Upper lobe of left lung (tissue), 6 donors: ENCODE results near the gene WNT3. TPM values are rescaled to one million over a fixed set of nuclear protein-coding genes. Genes with fewer than 3 reads are reported as not detected.
A peak's percentile ranks its signal among the peaks of the same experiment; 100 is the strongest.
"Not testable (repeated sequence)": the region's sequence is repeated elsewhere in the genome, so short reads cannot be mapped to it uniquely, and the experiment has no call there.

ENCODE experiments used
- ATAC-seq, 2 donors: fragments of 200-7000 bp; cut with Tn5 transposase; one replicate each; pipeline ENCODE4 v1.9.1; 2022; ENCODE audit warnings: mild to moderate bottlenecking in 2 of 2, moderate library complexity in 2 of 2; ENCODE audit not compliant: low FRiP score in 2 of 2
- DNase-seq, 2 donors: peaks; one replicate each; pipeline ENCODE4 v3.0.0-alpha.2; 2019 to 2020
- H3K27ac ChIP-seq, 4 donors: fragments of 200-600 bp; sonication (generic); one replicate each; pipeline ENCODE4 v1.5.1; 2016 to 2019
- H3K27me3 ChIP-seq, 4 donors: fragments of 200-600 bp; sonication (generic); one replicate each; pipeline ENCODE4 v1.5.1; 2017 to 2019
- H3K36me3 ChIP-seq, 4 donors: fragments of 200-600 bp; sonication (generic); one replicate each; pipeline ENCODE4 v1.5.1; 2016 to 2019
- H3K4me1 ChIP-seq, 4 donors: fragments of 200-600 bp; sonication (generic); one replicate each; pipeline ENCODE4 v1.5.1; 2018 to 2019
- H3K4me3 ChIP-seq, 4 donors: fragments of 200-600 bp; sonication (generic); one replicate each; pipeline ENCODE4 v1.5.1; 2017 to 2019; ENCODE audit warnings: mild to moderate bottlenecking in 2 of 4, moderate library complexity in 1 of 4
- H3K9me3 ChIP-seq, 4 donors: fragments of 200-600 bp; sonication (generic); one replicate each; pipeline ENCODE4 v1.5.1; 2018 to 2019
- EP300 ChIP-seq, 4 donors: sonication (generic); formaldehyde crosslinking; IDR thresholded peaks; one replicate each; pipeline ENCODE4 v1.5.1; 2017; ENCODE audit warnings: antibody characterized with exemption in 4 of 4, control low read depth in 2 of 4
- POLR2A ChIP-seq, 4 donors: fragments of 450-650 bp; IDR thresholded peaks; one replicate each; pipeline ENCODE4 v1.5.1; 2016 to 2017; ENCODE audit warnings: antibody characterized with exemption in 4 of 4, mild to moderate bottlenecking in 2 of 4
- POLR2AphosphoS5 ChIP-seq, 2 donors: sonication (generic); formaldehyde crosslinking; IDR thresholded peaks; one replicate each; pipeline ENCODE4 v1.5.1; 2017; ENCODE audit warnings: antibody characterized with exemption in 2 of 2
- WGBS, 2 donors: methylation state at CpG; one replicate each; pipeline ENCODE4 v1.1.5; 2017 to 2018; 5-methylcytosine and 5-hydroxymethylcytosine counted together
- total RNA-seq, 6 donors: library from RNA; depleted of rRNA in 4 of 6; stranded (reverse); fragments of >200 nt in 4 of 6; gene quantifications; one replicate each; pipeline versions ENCODE4 v1.1.0 to v1.2.1, GENCODE V29; 2016 to 2021
- TF ChIP-seq, protein P1 (sequence below), 6 experiments: fragments of 450-650 bp in 4 of 6; fragments of 200-600 bp in 2 of 6; sonication (generic) in 2 of 6; IDR thresholded peaks; one replicate each; pipeline ENCODE4 v1.5.1; 2016 to 2019; ENCODE audit warnings: antibody characterized with exemption in 6 of 6
- donor health status: DM: no; HTN: no; CAD: no; lungs with moderate emphysema.
- donor health status: DM: no; HTN: yes; CAD: no; lungs with severe emphysema.

The WNT3 gene
- total RNA-seq, 6 donors from 2014 or later = 1.1 to 4.6 (median 1.9) TPM

- Histone ChIP-seq H3K36me3 (no peaks in the 10 kb centered on the region), H3K4me3 (no peak overlapping the region), H3K27ac (no peak overlapping the region), H3K4me1 (peaks cover 12 to 16% (median 13%) of the 10 kb centered on the region in 4 donors), H3K27me3 (peaks cover 0 to 18% (median 13%) of the 10 kb centered on the region in 4 donors), H3K9me3 (no peaks in the 10 kb centered on the region)
- DNase-seq (no peak), ATAC-seq (no peak)
- TF ChIP-seq POLR2A (IDR thresholded peaks at IDR 0.05) = no peak
- TF ChIP-seq, protein P1, sequence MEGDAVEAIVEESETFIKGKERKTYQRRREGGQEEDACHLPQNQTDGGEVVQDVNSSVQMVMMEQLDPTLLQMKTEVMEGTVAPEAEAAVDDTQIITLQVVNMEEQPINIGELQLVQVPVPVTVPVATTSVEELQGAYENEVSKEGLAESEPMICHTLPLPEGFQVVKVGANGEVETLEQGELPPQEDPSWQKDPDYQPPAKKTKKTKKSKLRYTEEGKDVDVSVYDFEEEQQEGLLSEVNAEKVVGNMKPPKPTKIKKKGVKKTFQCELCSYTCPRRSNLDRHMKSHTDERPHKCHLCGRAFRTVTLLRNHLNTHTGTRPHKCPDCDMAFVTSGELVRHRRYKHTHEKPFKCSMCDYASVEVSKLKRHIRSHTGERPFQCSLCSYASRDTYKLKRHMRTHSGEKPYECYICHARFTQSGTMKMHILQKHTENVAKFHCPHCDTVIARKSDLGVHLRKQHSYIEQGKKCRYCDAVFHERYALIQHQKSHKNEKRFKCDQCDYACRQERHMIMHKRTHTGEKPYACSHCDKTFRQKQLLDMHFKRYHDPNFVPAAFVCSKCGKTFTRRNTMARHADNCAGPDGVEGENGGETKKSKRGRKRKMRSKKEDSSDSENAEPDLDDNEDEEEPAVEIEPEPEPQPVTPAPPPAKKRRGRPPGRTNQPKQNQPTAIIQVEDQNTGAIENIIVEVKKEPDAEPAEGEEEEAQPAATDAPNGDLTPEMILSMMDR (IDR thresholded peaks at IDR 0.05) = no peak
- no peak for TF ChIP-seq EP300 (IDR thresholded peaks at IDR 0.05)
- no peak for TF ChIP-seq POLR2AphosphoS5 (IDR thresholded peaks at IDR 0.05)
- 86 to 92% methylated on average over 2 to 6 of the region's 6 CpGs for WGBS, 2 donors
These were observed 30.0 kb upstream of the WNT3 start for GRCh38 chr17:46848534-46848933.

DNA sequence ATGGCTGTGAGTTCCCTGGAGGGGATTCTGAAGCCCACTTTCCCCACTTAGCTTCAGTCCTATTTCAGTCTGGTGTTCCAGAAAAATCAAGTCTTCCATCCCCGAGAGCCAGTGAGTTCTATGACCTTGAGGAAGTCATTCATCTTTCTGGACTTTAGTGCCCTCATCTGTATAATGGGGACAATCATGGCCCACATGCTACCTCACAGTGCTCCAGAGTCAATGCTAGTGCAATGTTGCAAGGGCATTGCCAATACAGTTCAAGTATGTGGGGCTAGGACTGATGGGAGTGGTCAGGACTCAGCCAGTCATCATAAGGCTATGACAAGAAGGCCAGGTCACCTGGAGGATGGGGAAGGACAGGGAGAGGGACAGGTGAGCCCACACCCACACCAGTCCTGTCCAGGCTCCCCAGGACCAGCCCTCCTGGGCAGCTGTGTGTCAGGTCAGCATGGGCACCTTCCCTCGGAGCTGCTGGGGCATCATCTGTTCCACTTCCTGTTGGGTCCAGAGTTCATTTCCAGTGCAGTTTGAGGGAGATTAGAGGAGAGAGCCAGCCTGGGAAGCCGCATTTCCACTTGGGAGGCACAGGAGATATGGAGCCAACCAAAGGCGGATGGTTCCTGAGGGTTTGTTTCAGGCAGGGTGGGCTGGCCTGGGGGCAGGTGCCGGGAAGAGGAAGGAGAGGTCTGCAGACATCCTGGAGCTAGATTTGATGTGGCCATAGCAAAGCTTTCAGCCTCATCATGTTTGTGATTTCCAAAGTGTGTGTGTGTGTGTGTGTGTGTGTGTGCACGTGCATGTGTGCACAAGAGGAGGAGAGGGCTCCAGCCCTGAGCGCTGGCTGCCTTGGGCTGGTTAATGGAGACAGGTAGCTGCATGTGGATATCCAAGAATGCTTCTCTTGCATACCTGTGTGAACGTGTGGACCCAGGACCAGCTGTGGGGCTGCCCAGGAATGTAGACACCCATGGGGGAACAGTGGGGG is 29.0 kb upstream of the WNT3 start:
- H3K4me1 ChIP-seq = peaks cover 12 to 16% (median 13%) of the 10 kb centered on the region in 4 donors
- DNase-seq = no peak
- 54 to 63% methylated on average over 7 to 8 of the region's 8 CpGs for WGBS, 2 donors
- H3K27me3 ChIP-seq = peaks cover 0 to 18% (median 13%) of the 10 kb centered on the region in 4 donors
- no peak for ATAC-seq
- TF ChIP-seq POLR2AphosphoS5 (IDR thresholded peaks at IDR 0.05) = no peak
- TF ChIP-seq, protein P1 (IDR thresholded peaks at IDR 0.05) = no peak
- TF ChIP-seq POLR2A (IDR thresholded peaks at IDR 0.05) = no peak
- TF ChIP-seq EP300 (IDR thresholded peaks at IDR 0.05) = no peak
- no peak overlapping the region for H3K4me3 ChIP-seq
- H3K9me3 ChIP-seq = peaks cover 4 to 8% (median 6%) of the 10 kb centered on the region in 4 donors
- no peak overlapping the region for H3K27ac ChIP-seq
- no peaks in the 10 kb centered on the region for H3K36me3 ChIP-seq

DNA sequence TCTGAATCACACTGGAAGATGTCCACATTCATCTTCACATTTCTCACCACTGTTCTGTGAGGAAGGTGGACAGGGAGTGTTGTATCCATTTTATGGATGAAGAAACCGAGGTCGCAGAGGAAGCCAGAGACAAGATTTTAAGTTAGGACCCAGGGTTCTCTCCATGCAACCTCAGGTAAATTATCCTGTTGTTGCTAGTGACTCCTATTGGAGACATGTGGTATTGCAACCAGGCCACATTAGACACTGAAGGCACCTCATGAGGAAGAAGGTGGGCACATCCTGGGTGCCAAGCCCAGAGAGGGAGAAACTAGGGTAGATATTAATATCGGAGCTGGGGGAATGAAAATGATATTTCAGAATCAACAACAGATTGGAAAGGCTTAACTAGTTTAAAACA is 24.3 kb upstream of the WNT3 start:
- Histone ChIP-seq H3K36me3 (no peaks in the 10 kb centered on the region), H3K27me3 (peaks cover 0 to 11% (median 5%) of the 10 kb centered on the region in 4 donors), H3K9me3 (peaks cover 4 to 8% (median 6%) of the 10 kb centered on the region in 4 donors), H3K27ac (no peak overlapping the region), H3K4me1 (peaks cover 3 to 7% (median 5%) of the 10 kb centered on the region in 4 donors), H3K4me3 (no peak overlapping the region)
- DNase-seq (no peak), ATAC-seq (no peak)
- TF ChIP-seq POLR2A (IDR thresholded peaks at IDR 0.05) = no peak
- TF ChIP-seq, protein P1 (IDR thresholded peaks at IDR 0.05) = peak in 3 of 6 experiments; percentile 9 to 32 (median 29)
- 92 to 96% methylated on average over 3 of the region's 3 CpGs for WGBS, 2 donors

DNA sequence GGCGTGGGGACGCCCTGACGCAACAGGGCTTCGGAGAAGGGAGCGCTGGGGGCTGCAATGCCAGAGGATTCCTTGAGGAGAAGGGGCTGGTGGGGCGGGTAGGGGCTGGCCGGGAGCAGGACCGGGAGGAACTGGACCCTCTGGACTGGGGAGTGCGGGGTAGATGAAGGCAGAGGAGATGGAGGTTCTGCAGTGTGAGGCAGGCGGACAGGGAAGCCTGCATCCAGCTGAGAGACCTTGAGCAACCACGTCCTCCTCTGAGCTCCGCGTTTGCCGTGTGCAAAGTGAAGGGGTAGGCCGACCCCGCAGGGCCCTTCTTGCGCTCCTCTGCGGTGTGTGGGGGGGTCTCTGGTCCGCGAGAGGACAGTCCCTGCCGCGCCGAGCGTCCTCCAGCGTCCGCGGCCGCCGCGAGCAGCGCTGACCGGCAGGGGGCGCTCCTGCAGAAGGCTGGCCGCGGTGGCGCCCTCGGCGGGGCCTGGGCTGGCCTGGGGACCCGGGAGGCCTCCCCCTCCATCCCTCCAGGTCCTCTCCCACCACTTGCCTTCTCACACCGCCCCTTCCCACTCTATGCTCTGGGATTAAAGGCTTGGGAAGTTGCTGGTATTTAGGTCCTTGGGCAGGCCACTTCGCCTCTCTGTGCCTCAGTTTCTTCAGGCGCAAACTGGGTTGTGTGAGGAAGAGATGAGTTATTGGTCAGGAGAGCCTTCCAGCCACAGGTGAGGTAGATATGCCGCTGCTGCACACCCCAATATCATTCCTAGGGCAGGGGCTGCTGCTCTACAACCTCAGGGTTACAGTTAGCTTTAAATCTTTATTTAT is 23.3 kb upstream of the WNT3 start:
- Histone ChIP-seq H3K27me3 (peaks cover 0 to 11% (median 5%) of the 10 kb centered on the region in 4 donors), H3K9me3 (peaks cover 4 to 8% (median 6%) of the 10 kb centered on the region in 4 donors), H3K36me3 (no peaks in the 10 kb centered on the region), H3K4me1 (peaks cover 3 to 7% (median 5%) of the 10 kb centered on the region in 4 donors), H3K4me3 (no peak overlapping the region), H3K27ac (no peak overlapping the region)
- WGBS, 2 donors = 15 to 45% methylated on average over 13 to 43 of the region's 43 CpGs
- DNase-seq (peak in 1 of 2 donors; percentile 89), ATAC-seq (peak in 1 of 2 donors; percentile 86)
- TF ChIP-seq POLR2AphosphoS5 (IDR thresholded peaks at IDR 0.05) = no peak
- TF ChIP-seq, protein P1 (IDR thresholded peaks at IDR 0.05) = peak; percentile 70 to 83 (median 78)

DNA sequence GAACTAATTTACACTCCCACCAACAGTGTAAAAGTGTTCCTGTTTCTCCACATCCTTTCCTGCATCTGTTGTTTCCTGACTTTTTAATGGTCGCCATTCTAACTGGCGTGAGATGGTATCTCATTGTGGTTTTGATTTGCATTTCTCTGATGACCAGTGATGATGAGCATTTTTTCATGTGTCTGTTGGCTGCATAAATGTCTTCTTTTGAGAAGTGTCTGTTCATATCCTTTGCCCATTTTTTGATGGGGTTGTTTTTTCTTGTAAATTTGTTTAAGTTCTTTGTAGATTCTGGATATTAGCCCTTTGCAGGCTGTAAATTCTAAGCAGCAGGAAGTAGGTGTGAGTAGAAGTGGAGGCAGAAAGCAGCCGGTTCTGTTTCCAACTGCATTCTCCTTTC is 22.1 kb upstream of the WNT3 start:
- H3K27me3 ChIP-seq = peaks cover 0 to 11% (median 5%) of the 10 kb centered on the region in 4 donors

More for the DNA sequence above, 22.1 kb upstream of the WNT3 start:
- H3K9me3 ChIP-seq, ATAC-seq, H3K27ac ChIP-seq, H3K36me3 ChIP-seq, DNase-seq, H3K4me1 ChIP-seq, H3K4me3 ChIP-seq: not testable (repeated sequence)
- 41 to 43% methylated on average over 3 of the region's 3 CpGs for WGBS, 2 donors
